Fibroblast of lung (primary cell): ENCODE measurements around the gene FSD2.

Source experiments
- EZH2 ChIP-seq: IDR thresholded peaks from 2 replicates; pipeline ENCODE4 v1.5.1; 2012; ENCODE audit warnings: low read length, control low read depth, mild to moderate bottlenecking; ENCODE audit errors: missing control alignments
- TF ChIP-seq, protein P1 (sequence below), 2 donors: IDR thresholded peaks in 1 of 2; conservative IDR thresholded peaks in 1 of 2; 1 replicate in 1 of 2; 2 replicates in 1 of 2; pipeline ENCODE4 v1.5.1; 2011 to 2012; ENCODE audit warnings: low read length in 2 of 2, control low read depth in 1 of 2, inconsistent platforms in 1 of 2, low read depth in 1 of 2, mild to moderate bottlenecking in 1 of 2

DNA sequence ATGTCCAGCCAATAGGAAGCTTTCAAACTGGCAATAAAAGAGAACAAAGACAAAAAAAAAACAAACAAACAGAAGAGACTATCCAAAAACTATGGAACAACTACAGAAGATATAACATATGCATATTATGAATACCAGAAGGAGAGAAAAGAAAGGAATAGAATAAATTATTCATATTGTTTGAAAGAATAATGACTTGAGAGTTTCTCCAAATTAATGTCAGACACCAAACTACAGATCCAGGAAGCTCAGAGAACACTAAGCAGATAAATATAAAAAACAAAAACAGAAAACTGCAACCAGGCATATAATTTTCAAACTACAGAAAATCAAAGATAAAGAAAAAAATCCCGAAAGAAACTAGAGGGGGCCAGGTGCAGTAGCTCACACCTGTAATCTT lies 62.1 kb downstream of the FSD2 start:
- TF ChIP-seq, protein P1, sequence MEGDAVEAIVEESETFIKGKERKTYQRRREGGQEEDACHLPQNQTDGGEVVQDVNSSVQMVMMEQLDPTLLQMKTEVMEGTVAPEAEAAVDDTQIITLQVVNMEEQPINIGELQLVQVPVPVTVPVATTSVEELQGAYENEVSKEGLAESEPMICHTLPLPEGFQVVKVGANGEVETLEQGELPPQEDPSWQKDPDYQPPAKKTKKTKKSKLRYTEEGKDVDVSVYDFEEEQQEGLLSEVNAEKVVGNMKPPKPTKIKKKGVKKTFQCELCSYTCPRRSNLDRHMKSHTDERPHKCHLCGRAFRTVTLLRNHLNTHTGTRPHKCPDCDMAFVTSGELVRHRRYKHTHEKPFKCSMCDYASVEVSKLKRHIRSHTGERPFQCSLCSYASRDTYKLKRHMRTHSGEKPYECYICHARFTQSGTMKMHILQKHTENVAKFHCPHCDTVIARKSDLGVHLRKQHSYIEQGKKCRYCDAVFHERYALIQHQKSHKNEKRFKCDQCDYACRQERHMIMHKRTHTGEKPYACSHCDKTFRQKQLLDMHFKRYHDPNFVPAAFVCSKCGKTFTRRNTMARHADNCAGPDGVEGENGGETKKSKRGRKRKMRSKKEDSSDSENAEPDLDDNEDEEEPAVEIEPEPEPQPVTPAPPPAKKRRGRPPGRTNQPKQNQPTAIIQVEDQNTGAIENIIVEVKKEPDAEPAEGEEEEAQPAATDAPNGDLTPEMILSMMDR (conservative IDR thresholded peaks at IDR 0.05 in 1 of 2, IDR thresholded peaks at IDR 0.05 in 1 of 2; ENCODE audit: low read depth in 1 of 2, low read length in 2 of 2): no peak
- no peak for TF ChIP-seq EZH2
